Measurements from ENCODE around the gene ADISSP. TPM values are rescaled to one million over a fixed set of nuclear protein-coding genes. Genes with fewer than 3 reads are reported as not detected.

Gene ADISSP
- total RNA-seq, 2 experiments from 2014 or later, result 37.4 to 38.5 TPM

DNA sequence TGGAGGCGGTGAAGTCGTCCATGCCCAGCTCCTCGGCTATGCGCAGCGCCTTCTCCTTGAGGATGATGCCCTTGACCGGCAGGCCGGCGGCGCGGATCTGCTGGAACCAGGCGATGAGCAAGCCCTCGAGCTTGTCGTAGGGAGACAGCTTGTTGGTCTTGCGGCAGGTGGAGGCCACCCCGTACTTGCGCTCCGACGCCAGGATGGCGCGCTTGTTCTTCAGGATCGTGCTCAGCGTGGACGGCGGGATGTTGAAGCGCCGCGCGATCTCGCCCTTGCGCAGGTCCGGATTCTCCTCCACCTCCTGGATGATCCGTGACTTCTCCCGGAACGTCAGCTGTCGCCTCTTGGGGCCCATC is 18.6 kb upstream of the ADISSP start:
- no peaks in the 10 kb centered on the region for H3K27me3 Mint-ChIP-seq (ENCODE audit: low read depth)
- DNase-seq (peak; percentile 62), ATAC-seq (peak; percentile 34)
- peak overlapping the region; percentile 85 for H3K27ac Mint-ChIP-seq
- peak overlapping the region; percentile 81 for H3K4me3 Mint-ChIP-seq
- CTCF ChIA-PET, result interaction anchor here (0.5 to 9.6 kb wide), 19 partner anchors 9 to 226 kb away, joined by 3 to 126 read pairs (median 3); partner anchors contain the start of genes ADISSP, AP5S1 and CDC25B
- H3K4me1 Mint-ChIP-seq (ENCODE audit: low read depth), result peaks cover 51% of the 10 kb centered on the region
- POLR2A ChIA-PET, result interaction anchor here (0.6 to 4.5 kb wide), 11 partner anchors 8 to 69 kb away, joined by 3 to 44 read pairs (median 5); partner anchors contain the start of genes ADISSP, AP5S1 and CDC25B
- H3K36me3 Mint-ChIP-seq (ENCODE audit: low read depth), result peaks cover 17% of the 10 kb centered on the region
- no peaks in the 10 kb centered on the region for H3K9me3 Mint-ChIP-seq (ENCODE audit: insufficient read depth)

GRCh38 chr20:3785240-3786125 is 17.9 kb upstream of the ADISSP start:
- DNase-seq (no peak), ATAC-seq (no peak)
- Mint-ChIP-seq H3K36me3 (ENCODE audit: low read depth) (peaks cover 17% of the 10 kb centered on the region), H3K9me3 (ENCODE audit: insufficient read depth) (no peaks in the 10 kb centered on the region), H3K4me1 (ENCODE audit: low read depth) (peaks cover 57% of the 10 kb centered on the region), H3K27me3 (ENCODE audit: low read depth) (peaks cover 3% of the 10 kb centered on the region), H3K4me3 (peak overlapping the region; percentile 49), H3K27ac (no peak overlapping the region)
- ChIA-PET CTCF (interaction anchor here (0.5 to 9.6 kb wide), 12 partner anchors 10 to 227 kb away, joined by 3 to 126 read pairs (median 5); partner anchors contain the start of genes ADISSP, AP5S1 and CDC25B), POLR2A (interaction anchor here (0.6 to 4.5 kb wide), 7 partner anchors 8 to 35 kb away, joined by 3 to 44 read pairs (median 7); partner anchors contain the start of genes ADISSP, AP5S1 and CDC25B)

DNA sequence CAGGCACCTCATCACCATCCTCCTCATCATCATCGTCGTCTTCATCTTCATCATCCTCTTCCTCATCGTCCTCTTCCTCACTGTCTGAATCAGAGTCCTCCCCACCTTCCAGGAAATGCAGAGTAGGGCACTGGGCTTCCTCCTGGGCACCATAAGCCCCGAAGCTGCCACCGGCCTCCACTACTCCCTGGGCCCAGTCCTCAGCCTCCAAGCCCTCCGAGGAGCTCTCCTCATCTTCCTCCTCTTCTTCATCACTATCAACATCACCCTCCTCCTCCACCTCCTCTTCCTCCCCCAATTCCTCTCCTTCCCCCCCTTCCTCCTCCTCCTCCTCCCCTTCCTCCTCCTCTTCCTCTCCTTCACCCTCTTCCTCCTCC is 17.3 kb upstream of the ADISSP start:
- CTCF ChIA-PET, result interaction anchor here (9.6 kb wide), 1 partner anchor 34 kb away, joined by 126 read pairs; the partner anchor contains the start of gene AP5S1
- Mint-ChIP-seq H3K9me3 (ENCODE audit: insufficient read depth) (no peaks in the 10 kb centered on the region), H3K4me1 (ENCODE audit: low read depth) (peaks cover 58% of the 10 kb centered on the region), H3K27me3 (ENCODE audit: low read depth) (peaks cover 7% of the 10 kb centered on the region), H3K4me3 (peak overlapping the region; percentile 49), H3K36me3 (ENCODE audit: low read depth) (peaks cover 17% of the 10 kb centered on the region), H3K27ac (peak overlapping the region; percentile 51)
- POLR2A ChIA-PET, result interaction anchor here (0.9 to 1.2 kb wide), 2 partner anchors 9 to 11 kb away, joined by 3 to 5 read pairs; partner anchors contain the start of gene CDC25B
- no peak for ATAC-seq
- no peak for DNase-seq

DNA sequence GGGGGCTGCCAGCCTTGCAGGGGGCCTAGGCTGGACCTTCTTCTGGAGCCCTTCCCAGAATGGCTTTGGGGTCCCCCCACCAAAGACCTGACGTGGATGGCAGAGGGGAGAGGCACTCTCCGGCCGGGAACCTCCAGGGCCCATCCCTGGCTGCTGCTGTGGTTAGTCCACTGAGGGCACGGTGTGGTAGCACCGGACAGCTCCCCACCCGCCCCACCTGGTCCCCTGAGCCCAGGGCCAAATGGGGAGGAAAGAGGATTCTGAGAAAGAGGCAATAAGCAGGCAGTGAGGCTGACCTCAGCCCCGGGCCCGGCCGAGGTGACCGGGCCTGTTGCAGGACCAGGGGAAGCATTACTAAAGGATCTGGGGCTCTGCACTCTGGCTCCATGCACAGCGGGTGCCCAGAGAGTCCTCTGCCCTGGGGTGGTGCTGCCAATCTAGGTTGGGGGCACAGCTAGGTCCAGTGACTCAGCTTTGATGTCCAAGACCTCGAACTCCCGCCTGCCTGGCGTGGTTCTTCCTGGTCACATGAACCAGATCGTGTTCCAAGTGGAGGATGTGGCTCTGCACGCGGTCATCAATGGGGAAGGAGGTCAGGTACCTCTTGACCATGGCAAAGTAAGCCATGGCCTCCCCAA is 16.8 kb upstream of the ADISSP start:
- no peaks in the 10 kb centered on the region for H3K9me3 Mint-ChIP-seq (ENCODE audit: insufficient read depth)
- no peak for ATAC-seq
- peak overlapping the region; percentile 49 for H3K4me3 Mint-ChIP-seq
- H3K27ac Mint-ChIP-seq, result peak overlapping the region; percentile 51
- H3K36me3 Mint-ChIP-seq (ENCODE audit: low read depth), result peaks cover 17% of the 10 kb centered on the region
- H3K4me1 Mint-ChIP-seq (ENCODE audit: low read depth), result peaks cover 58% of the 10 kb centered on the region
- no peak for DNase-seq
- CTCF ChIA-PET, result interaction anchor here (9.6 kb wide), 1 partner anchor 34 kb away, joined by 126 read pairs; the partner anchor contains the start of gene AP5S1
- H3K27me3 Mint-ChIP-seq (ENCODE audit: low read depth), result peaks cover 12% of the 10 kb centered on the region
- POLR2A ChIA-PET, result interaction anchor here (0.9 to 1.3 kb wide), 2 partner anchors 11 to 31 kb away, joined by 3 to 5 read pairs; partner anchors contain the start of gene CDC25B

- H3K36me3 Mint-ChIP-seq (ENCODE audit: low read depth), result peaks cover 17% of the 10 kb centered on the region
- peaks cover 53% of the 10 kb centered on the region for H3K4me1 Mint-ChIP-seq (ENCODE audit: low read depth)
- peak overlapping the region; percentile 13 for H3K27ac Mint-ChIP-seq
- CTCF ChIA-PET, result interaction anchor here (9.6 kb wide), 1 partner anchor 35 kb away, joined by 126 read pairs; the partner anchor contains the start of gene AP5S1
- H3K9me3 Mint-ChIP-seq (ENCODE audit: insufficient read depth), result no peaks in the 10 kb centered on the region
- no peak for ATAC-seq
- POLR2A ChIA-PET, result interaction anchor here (0.9 to 1.3 kb wide), 2 partner anchors 12 to 32 kb away, joined by 3 to 5 read pairs; partner anchors contain the start of gene CDC25B
- no peak overlapping the region for H3K4me3 Mint-ChIP-seq
- peaks cover 15% of the 10 kb centered on the region for H3K27me3 Mint-ChIP-seq (ENCODE audit: low read depth)
- DNase-seq, result no peak
These were observed 16.1 kb upstream of the ADISSP start for GRCh38 chr20:3783511-3784195.

DNA sequence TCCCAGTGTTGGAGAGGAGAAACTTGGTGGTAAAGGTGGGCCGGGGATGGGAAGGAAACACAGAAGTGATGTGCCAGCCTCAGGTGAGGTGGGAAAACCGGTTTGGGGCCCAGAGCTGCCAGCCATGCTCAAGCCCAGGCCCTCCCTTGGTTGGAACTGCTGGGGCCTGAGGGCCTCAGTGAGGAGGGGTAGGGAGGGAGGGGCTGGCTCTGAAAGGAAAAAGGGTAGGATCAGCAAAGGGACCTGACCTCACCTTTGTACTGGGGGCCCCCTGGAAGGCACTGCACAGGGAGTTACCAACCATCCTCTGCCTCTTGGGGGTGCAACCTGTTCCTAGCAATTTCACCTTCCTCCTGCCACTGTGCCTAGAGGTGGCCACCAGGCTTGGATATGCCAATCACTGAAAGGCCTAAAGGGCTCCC is 15.5 kb upstream of the ADISSP start:
- H3K4me1 Mint-ChIP-seq (ENCODE audit: low read depth), result peaks cover 49% of the 10 kb centered on the region
- POLR2A ChIA-PET, result interaction anchor here (1.3 kb wide), 1 partner anchor 33 kb away, joined by 3 read pairs; no protein-coding TSS in a partner anchor
- CTCF ChIA-PET, result interaction anchor here (1.1 to 9.6 kb wide), 2 partner anchors 30 to 36 kb away, joined by 3 to 126 read pairs; partner anchors contain the start of gene AP5S1
- H3K36me3 Mint-ChIP-seq (ENCODE audit: low read depth), result peaks cover 17% of the 10 kb centered on the region
- DNase-seq (no peak), ATAC-seq (no peak)
- H3K4me3 Mint-ChIP-seq, result no peak overlapping the region
- peak overlapping the region; percentile 13 for H3K27ac Mint-ChIP-seq
- no peaks in the 10 kb centered on the region for H3K9me3 Mint-ChIP-seq (ENCODE audit: insufficient read depth)
- H3K27me3 Mint-ChIP-seq (ENCODE audit: low read depth), result peaks cover 15% of the 10 kb centered on the region

- Mint-ChIP-seq H3K27me3 (ENCODE audit: low read depth) (peaks cover 15% of the 10 kb centered on the region), H3K4me1 (ENCODE audit: low read depth) (peaks cover 47% of the 10 kb centered on the region), H3K27ac (no peak overlapping the region), H3K4me3 (no peak overlapping the region), H3K36me3 (ENCODE audit: low read depth) (peaks cover 17% of the 10 kb centered on the region), H3K9me3 (ENCODE audit: insufficient read depth) (no peaks in the 10 kb centered on the region)
- ChIA-PET POLR2A (no interaction called here), CTCF (interaction anchor here (1.1 kb wide), 1 partner anchor 31 kb away, joined by 3 read pairs; no protein-coding TSS in a partner anchor)
- no peak for DNase-seq
- no peak for ATAC-seq
These were observed 15.0 kb upstream of the ADISSP start for GRCh38 chr20:3782597-3782996.

- CTCF ChIA-PET, result interaction anchor here (0.9 to 1.8 kb wide), 4 partner anchors 13 to 70 kb away, joined by 3 to 14 read pairs (median 4); partner anchors contain the start of genes ADISSP and AP5S1
These were observed 13.8 kb upstream of the ADISSP start, which contains the start of gene SPEF1 for GRCh38 chr20:3781153-3781910. Gene SPEF1 (minus strand): TSS chr20:3781448. CDS start chr20:3781287, 161 bp downstream.

GRCh38 chr20:3778976-3779375 is 11.4 kb upstream of the ADISSP start:
- Mint-ChIP-seq H3K27me3 (ENCODE audit: low read depth) (peaks cover 23% of the 10 kb centered on the region), H3K27ac (no peak overlapping the region), H3K9me3 (ENCODE audit: insufficient read depth) (no peaks in the 10 kb centered on the region), H3K4me1 (ENCODE audit: low read depth) (peaks cover 36% of the 10 kb centered on the region), H3K36me3 (ENCODE audit: low read depth) (peaks cover 14% of the 10 kb centered on the region), H3K4me3 (no peak overlapping the region)
- ATAC-seq, result no peak
- ChIA-PET CTCF (interaction anchor here (1.2 to 2.8 kb wide), 6 partner anchors 8 to 102 kb away, joined by 3 to 19 read pairs (median 6); partner anchors contain the start of genes ADISSP and AP5S1), POLR2A (interaction anchor here (1.1 to 2.2 kb wide), 2 partner anchors 11 to 17 kb away, joined by 4 to 15 read pairs; partner anchors contain the start of gene ADISSP)
- DNase-seq, result no peak

More at GRCh38 chr20:3781153-3781910, 13.8 kb upstream of the ADISSP start, which contains the start of gene SPEF1:
- Mint-ChIP-seq H3K36me3 (ENCODE audit: low read depth) (peaks cover 22% of the 10 kb centered on the region), H3K27me3 (ENCODE audit: low read depth) (peaks cover 23% of the 10 kb centered on the region), H3K27ac (no peak within 1 kb of the TSS), H3K4me3 (no peak within 1 kb of the TSS), H3K9me3 (ENCODE audit: insufficient read depth) (no peaks in the 10 kb centered on the region), H3K4me1 (ENCODE audit: low read depth) (peaks cover 50% of the 10 kb centered on the region)
- peak; percentile 61 for DNase-seq
- POLR2A ChIA-PET, result interaction anchor here (1.2 kb wide), 1 partner anchor 14 kb away, joined by 8 read pairs; the partner anchor contains the start of gene ADISSP
- ATAC-seq, result peak; percentile 32
